Midbrain (tissue), 1 donor: ENCODE data around the gene TFPI.

Experiments used
- DNase-seq: peaks from one replicate; lab custom pipeline; 2025; lab: John Stamatoyannopoulos, UW

The TFPI gene

GRCh38 chr2:187415449-187415848 lies 138.8 kb downstream of the TFPI start:
- DNase-seq = no peak
